ENCODE measurements around the gene CLEC16A. TPM values are rescaled to one million over a fixed set of nuclear protein-coding genes. Genes with fewer than 3 reads are reported as not detected.
A peak's percentile ranks its signal among the peaks of the same experiment; 100 is the strongest.

CLEC16A gene
- total RNA-seq, 1 experiment from 2014 or later: 13.1 TPM

GRCh38 chr16:10993649-10994048 is 49.3 kb downstream of the CLEC16A start:
- Histone ChIP-seq H3K9me3 (replicated peaks) (no peaks in the 10 kb centered on the region), H3K4me1 (peaks cover 18% of the 10 kb centered on the region), H3K36me3 (no peaks in the 10 kb centered on the region), H3K4me3 (no peak overlapping the region), H3K27me3 (no peaks in the 10 kb centered on the region), H3K27ac (no peak overlapping the region)
- no peak for DNase-seq

DNA sequence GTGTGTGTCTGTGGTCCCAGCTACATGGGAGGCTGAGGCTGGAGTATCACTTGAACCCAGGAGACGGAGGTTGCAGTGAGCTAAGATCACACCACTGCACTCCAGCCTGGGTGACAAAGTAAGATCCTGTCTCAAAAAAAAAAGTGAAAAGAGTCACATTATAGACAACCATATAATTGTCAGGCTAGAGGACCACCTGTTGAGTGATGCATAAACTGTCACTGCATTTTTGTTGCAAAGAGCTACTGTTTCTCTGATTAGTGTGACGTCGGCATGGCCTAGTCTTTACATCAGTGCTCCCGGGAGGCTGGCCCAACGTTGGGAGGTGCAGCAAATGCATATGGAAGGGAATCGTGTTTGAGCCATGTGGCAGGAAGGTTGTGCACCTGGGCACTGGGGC is 50.2 kb downstream of the CLEC16A start:
- Histone ChIP-seq H3K36me3 (no peaks in the 10 kb centered on the region), H3K27me3 (no peaks in the 10 kb centered on the region), H3K27ac (no peak overlapping the region), H3K4me1 (peaks cover 18% of the 10 kb centered on the region), H3K4me3 (no peak overlapping the region), H3K9me3 (replicated peaks) (no peaks in the 10 kb centered on the region)
- DNase-seq: no peak

DNA sequence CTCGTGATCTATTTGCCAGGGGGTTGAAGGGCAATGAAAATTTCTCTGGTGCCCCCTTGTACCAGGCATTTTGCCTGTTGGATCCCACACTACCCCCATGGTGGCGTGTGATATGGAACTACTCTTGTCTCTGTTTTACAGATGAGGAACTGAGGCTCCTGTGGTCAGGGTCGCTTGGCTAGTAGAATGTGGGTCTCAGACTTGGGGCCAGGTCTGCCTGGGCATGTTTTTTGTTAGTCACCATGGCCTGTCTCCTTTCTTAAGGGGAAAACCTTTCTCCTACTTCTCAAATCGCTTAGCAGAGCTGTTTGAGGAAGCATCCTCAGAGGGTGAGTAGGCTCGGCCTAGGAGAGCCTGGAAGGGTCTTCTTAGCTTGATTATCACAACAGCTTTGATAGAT is 51.2 kb downstream of the CLEC16A start:
- peaks cover 18% of the 10 kb centered on the region for H3K4me1 ChIP-seq
- H3K27ac ChIP-seq: no peak overlapping the region
- no peak overlapping the region for H3K4me3 ChIP-seq
- no peak for DNase-seq
- no peaks in the 10 kb centered on the region for H3K36me3 ChIP-seq
- H3K9me3 ChIP-seq (replicated peaks): no peaks in the 10 kb centered on the region
- H3K27me3 ChIP-seq: no peaks in the 10 kb centered on the region

- H3K9me3 ChIP-seq (replicated peaks): no peaks in the 10 kb centered on the region
- no peak overlapping the region for H3K4me3 ChIP-seq
- peaks cover 7% of the 10 kb centered on the region for H3K4me1 ChIP-seq
- DNase-seq: no peak
- H3K27ac ChIP-seq: no peak overlapping the region
- no peaks in the 10 kb centered on the region for H3K27me3 ChIP-seq
- H3K36me3 ChIP-seq: no peaks in the 10 kb centered on the region
Observed at GRCh38 chr16:10997485-10997884, 53.1 kb downstream of the CLEC16A start.

DNA sequence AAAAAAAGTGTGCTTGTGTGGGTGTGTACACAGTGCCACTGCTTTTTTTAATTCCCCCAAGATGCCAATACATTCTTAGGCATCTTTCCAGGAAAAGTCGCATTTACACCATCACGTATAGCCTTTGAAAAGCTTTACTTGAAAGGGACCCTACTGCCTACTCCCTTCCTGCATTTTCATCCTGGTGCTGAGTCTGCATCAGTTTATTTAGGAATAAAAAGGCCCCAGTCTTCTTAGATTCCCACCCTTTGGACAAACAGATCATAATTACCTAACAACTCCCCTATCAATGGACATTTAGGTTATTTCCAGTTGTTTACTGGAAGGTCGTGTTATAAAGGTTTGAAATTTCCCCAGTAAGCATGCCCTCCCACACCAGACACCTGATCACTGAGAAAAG is 54.9 kb downstream of the CLEC16A start:
- no peaks in the 10 kb centered on the region for H3K9me3 ChIP-seq (replicated peaks)
- no peaks in the 10 kb centered on the region for H3K36me3 ChIP-seq
- no peaks in the 10 kb centered on the region; the same call in 1 of the 2 replicates for H3K4me1 ChIP-seq
- H3K27me3 ChIP-seq: no peaks in the 10 kb centered on the region
- no peak overlapping the region for H3K27ac ChIP-seq
- H3K4me3 ChIP-seq: no peak overlapping the region
- no peak for DNase-seq

- Histone ChIP-seq H3K27me3 (no peaks in the 10 kb centered on the region), H3K4me3 (no peak overlapping the region), H3K36me3 (no peaks in the 10 kb centered on the region), H3K9me3 (replicated peaks) (no peaks in the 10 kb centered on the region), H3K27ac (no peak overlapping the region), H3K4me1 (peaks cover 13% of the 10 kb centered on the region)
- no peak for DNase-seq
Observed at GRCh38 chr16:11001611-11002010, 57.2 kb downstream of the CLEC16A start.

- no peaks in the 10 kb centered on the region for H3K9me3 ChIP-seq (replicated peaks)
- no peak overlapping the region for H3K27ac ChIP-seq
- H3K36me3 ChIP-seq: no peaks in the 10 kb centered on the region
- peaks cover 13% of the 10 kb centered on the region for H3K4me1 ChIP-seq
- no peak for DNase-seq
- H3K27me3 ChIP-seq: no peaks in the 10 kb centered on the region
- H3K4me3 ChIP-seq: no peak overlapping the region
Observed at GRCh38 chr16:11003141-11003540, 58.8 kb downstream of the CLEC16A start.

GRCh38 chr16:11004351-11004750 is 60.0 kb downstream of the CLEC16A start:
- H3K4me1 ChIP-seq: peaks cover 13% of the 10 kb centered on the region
- no peaks in the 10 kb centered on the region for H3K9me3 ChIP-seq (replicated peaks)
- H3K4me3 ChIP-seq: no peak overlapping the region
- no peaks in the 10 kb centered on the region for H3K36me3 ChIP-seq
- no peaks in the 10 kb centered on the region for H3K27me3 ChIP-seq
- DNase-seq: no peak
- H3K27ac ChIP-seq: peak overlapping the region; percentile 25

DNA sequence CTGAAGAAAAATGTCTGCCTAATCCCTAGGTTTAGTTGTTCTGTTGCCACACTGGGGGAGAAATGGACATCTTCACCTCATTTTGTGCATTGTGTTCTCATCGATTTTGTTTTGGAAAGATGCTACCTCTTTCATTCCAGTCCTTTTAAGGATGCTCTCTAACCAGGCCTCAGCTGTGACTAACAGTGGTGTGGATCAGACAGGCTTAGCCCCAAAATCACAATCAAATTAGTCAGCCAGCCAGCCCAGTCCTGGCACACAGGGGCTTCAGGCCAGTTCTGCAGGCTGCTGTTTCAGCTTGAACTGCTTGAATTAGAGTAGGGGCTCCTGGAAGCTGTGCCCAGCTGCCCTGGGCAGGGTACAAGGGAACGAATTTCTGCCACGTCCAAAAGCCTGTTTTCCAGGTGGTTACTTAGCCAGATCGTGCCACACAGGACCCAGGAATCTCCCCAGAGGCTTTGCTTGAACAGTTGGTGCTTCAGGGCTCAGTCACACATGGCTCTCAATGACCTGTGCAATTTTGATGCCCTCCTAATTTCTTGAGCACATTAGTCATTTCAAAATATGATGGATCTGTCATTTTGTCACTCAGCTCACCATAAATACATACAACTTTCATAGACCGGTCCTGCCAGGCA is 60.7 kb downstream of the CLEC16A start:
- H3K4me1 ChIP-seq: peaks cover 13% of the 10 kb centered on the region
- peak overlapping the region; percentile 25 for H3K27ac ChIP-seq
- no peaks in the 10 kb centered on the region for H3K9me3 ChIP-seq (replicated peaks)
- DNase-seq: no peak
- no peaks in the 10 kb centered on the region for H3K36me3 ChIP-seq
- H3K4me3 ChIP-seq: no peak overlapping the region
- no peaks in the 10 kb centered on the region for H3K27me3 ChIP-seq

- H3K4me1 ChIP-seq: peaks cover 13% of the 10 kb centered on the region
- H3K4me3 ChIP-seq: no peak overlapping the region
- H3K36me3 ChIP-seq: no peaks in the 10 kb centered on the region
- H3K27ac ChIP-seq: peak overlapping the region; percentile 25; the same call in 1 of the 2 replicates
- no peaks in the 10 kb centered on the region for H3K9me3 ChIP-seq (replicated peaks)
- DNase-seq: no peak
- no peaks in the 10 kb centered on the region for H3K27me3 ChIP-seq
Observed at GRCh38 chr16:11005611-11005975, 61.2 kb downstream of the CLEC16A start.

DNA sequence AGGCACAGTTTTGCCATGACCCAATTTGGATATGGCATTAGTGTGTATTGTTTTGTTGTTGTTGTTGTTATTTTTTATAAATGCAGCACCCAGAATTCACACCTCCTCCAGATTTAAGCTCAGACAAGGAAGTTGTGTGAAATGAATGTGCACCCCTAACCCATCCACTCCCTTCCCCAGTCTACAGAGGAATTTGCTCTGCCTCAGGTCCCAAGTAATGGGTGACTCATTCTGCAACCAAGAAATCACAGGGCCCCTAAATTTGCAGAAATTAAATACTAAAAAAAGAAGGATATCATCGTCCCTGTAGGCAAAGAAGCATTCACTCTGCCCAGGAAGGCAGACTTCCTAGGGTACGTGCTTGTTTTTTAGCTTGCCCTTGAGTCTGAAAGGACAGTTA is 62.3 kb downstream of the CLEC16A start:
- Histone ChIP-seq H3K27ac (no peak overlapping the region), H3K27me3 (no peaks in the 10 kb centered on the region), H3K9me3 (replicated peaks) (no peaks in the 10 kb centered on the region), H3K4me1 (peaks cover 13% of the 10 kb centered on the region), H3K36me3 (no peaks in the 10 kb centered on the region), H3K4me3 (no peak overlapping the region)
- DNase-seq: no peak

DNA sequence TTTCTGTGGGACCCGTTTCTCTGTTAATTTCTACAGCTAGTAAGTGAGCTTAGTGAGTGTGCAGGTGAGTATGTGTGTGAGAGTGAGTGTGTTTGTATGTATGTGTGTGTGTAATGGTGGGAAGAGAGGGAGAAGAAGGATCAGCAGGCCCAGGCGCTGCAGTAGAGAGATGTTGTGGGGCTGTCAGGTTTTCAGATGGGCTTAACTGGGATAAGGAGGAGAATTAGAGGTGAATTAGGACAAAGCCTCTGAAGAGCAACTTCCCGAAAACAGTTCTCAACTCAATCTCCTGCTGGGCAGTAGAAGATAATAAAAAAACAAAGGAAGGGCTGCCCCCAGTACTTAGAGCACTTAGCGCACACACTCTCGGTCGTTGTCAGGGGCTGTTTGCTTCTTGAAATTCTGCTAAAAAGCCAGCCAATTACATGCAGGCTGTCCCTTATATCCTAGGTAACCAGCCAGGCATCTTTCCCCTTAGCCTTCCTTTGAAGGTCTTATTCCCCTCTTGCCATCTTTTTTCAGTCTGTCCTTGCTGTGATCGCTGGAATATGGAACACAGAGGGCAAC is 63.4 kb downstream of the CLEC16A start:
- H3K4me1 ChIP-seq: peaks cover 13% of the 10 kb centered on the region
- H3K9me3 ChIP-seq (replicated peaks): no peaks in the 10 kb centered on the region
- H3K27me3 ChIP-seq: no peaks in the 10 kb centered on the region
- no peak for DNase-seq
- no peak overlapping the region for H3K4me3 ChIP-seq
- no peaks in the 10 kb centered on the region for H3K36me3 ChIP-seq
- no peak overlapping the region for H3K27ac ChIP-seq

- Histone ChIP-seq H3K4me3 (no peak overlapping the region), H3K9me3 (replicated peaks) (no peaks in the 10 kb centered on the region), H3K27me3 (no peaks in the 10 kb centered on the region), H3K4me1 (peaks cover 13% of the 10 kb centered on the region), H3K36me3 (no peaks in the 10 kb centered on the region), H3K27ac (no peak overlapping the region)
- no peak for DNase-seq
Observed at GRCh38 chr16:11009027-11009755, 64.8 kb downstream of the CLEC16A start.

DNA sequence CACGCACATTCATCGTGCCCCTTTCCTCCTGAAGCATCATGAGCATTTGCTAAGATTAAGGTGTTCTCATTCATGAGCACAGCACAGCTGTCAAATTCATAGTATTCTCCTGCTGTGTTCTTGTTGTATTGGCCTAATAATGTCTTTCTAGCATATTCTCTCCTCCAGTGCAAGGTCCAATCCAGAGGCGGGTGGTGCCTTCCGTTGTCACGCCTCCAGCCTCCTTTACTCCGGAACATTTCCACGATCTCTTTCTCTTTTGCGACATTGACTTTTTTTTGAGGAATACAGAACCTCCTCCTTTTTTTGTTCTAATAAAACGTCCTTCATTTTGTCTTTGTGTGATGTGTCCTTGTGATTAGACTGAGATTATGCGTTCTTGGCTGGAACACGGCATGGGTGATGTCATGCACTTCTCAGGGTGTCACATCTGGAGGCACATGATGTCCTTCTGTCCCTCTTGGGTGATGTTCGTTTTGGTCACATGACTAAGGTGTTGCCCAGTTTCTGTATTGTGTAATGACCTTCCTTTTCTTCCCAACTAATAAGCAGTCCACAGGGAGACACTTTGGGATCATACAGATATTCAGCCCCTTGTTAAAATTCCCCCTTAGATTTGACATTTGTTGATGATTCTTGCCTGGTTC is 66.3 kb downstream of the CLEC16A start:
- no peaks in the 10 kb centered on the region for H3K9me3 ChIP-seq (replicated peaks)
- H3K4me1 ChIP-seq: no peaks in the 10 kb centered on the region; the same call in 1 of the 2 replicates

GRCh38 chr16:11011326-11011725 is 67.0 kb downstream of the CLEC16A start:
- Histone ChIP-seq H3K9me3 (replicated peaks) (no peaks in the 10 kb centered on the region), H3K4me1 (no peaks in the 10 kb centered on the region), H3K36me3 (no peaks in the 10 kb centered on the region), H3K27me3 (no peaks in the 10 kb centered on the region), H3K4me3 (no peak overlapping the region), H3K27ac (no peak overlapping the region)
- DNase-seq: no peak

More for the DNA sequence above, 66.3 kb downstream of the CLEC16A start:
- Histone ChIP-seq H3K27me3 (no peaks in the 10 kb centered on the region), H3K27ac (no peak overlapping the region), H3K36me3 (no peaks in the 10 kb centered on the region), H3K4me3 (no peak overlapping the region)
- no peak for DNase-seq

All from SJCRH30 (cell line).